ENCODE data around the gene STAT6.
"Not testable (repeated sequence)": the region's sequence is repeated elsewhere in the genome, so short reads cannot be mapped to it uniquely, and the experiment has no call there.

The STAT6 gene

GRCh38 chr12:57087010-57087690, 24.0 kb downstream of the STAT6 start:
- Mint-ChIP-seq H3K4me3 (peak overlapping the region; percentile 83), H3K27me3 (no peaks in the 10 kb centered on the region), H3K27ac (peak overlapping the region; percentile 94), H3K9me3 (no peaks in the 10 kb centered on the region), H3K4me1 (peaks cover 56% of the 10 kb centered on the region), H3K36me3 (peaks cover 17% of the 10 kb centered on the region)
- peak; percentile 91 for DNase-seq
- CTCF ChIA-PET, result interaction anchor here (0.9 to 2.9 kb wide), 7 partner anchors 8 to 673 kb away, joined by 3 to 19 read pairs (median 6); partner anchors contain the start of genes NEMP1 and STAT6

GRCh38 chr12:57086493-57087009, 24.6 kb downstream of the STAT6 start:
- DNase-seq, result peak; percentile 55
- CTCF ChIA-PET, result interaction anchor here (1.4 to 2.9 kb wide), 4 partner anchors 10 to 25 kb away, joined by 4 to 19 read pairs (median 6); partner anchors contain the start of gene STAT6
- peaks cover 54% of the 10 kb centered on the region for H3K4me1 Mint-ChIP-seq
- peaks cover 16% of the 10 kb centered on the region for H3K36me3 Mint-ChIP-seq
- H3K27me3 Mint-ChIP-seq, result no peaks in the 10 kb centered on the region
- H3K4me3 Mint-ChIP-seq, result peak overlapping the region; percentile 83
- no peaks in the 10 kb centered on the region for H3K9me3 Mint-ChIP-seq
- peak overlapping the region; percentile 94 for H3K27ac Mint-ChIP-seq

- Mint-ChIP-seq H3K4me3 (peak overlapping the region; percentile 83), H3K4me1 (peaks cover 51% of the 10 kb centered on the region), H3K36me3 (peaks cover 12% of the 10 kb centered on the region), H3K27ac (peak overlapping the region; percentile 94), H3K9me3 (no peaks in the 10 kb centered on the region), H3K27me3 (no peaks in the 10 kb centered on the region)
- CTCF ChIA-PET, result interaction anchor here (1.4 to 2.9 kb wide), 4 partner anchors 10 to 25 kb away, joined by 4 to 19 read pairs (median 6); partner anchors contain the start of gene STAT6
- DNase-seq, result peak; percentile 49
Observed at GRCh38 chr12:57085999-57086492, 25.1 kb downstream of the STAT6 start.

- Mint-ChIP-seq H3K27me3 (no peaks in the 10 kb centered on the region), H3K9me3 (no peaks in the 10 kb centered on the region), H3K36me3 (peaks cover 10% of the 10 kb centered on the region), H3K27ac (no peak overlapping the region), H3K4me1 (peaks cover 42% of the 10 kb centered on the region), H3K4me3 (no peak overlapping the region)
- CTCF ChIA-PET, result interaction anchor here (2.1 to 2.9 kb wide), 2 partner anchors 12 to 75 kb away, joined by 6 to 12 read pairs; partner anchors contain the start of gene ZBTB39
- DNase-seq, result no peak
Observed at GRCh38 chr12:57080855-57081254, 30.3 kb downstream of the STAT6 start.

- Mint-ChIP-seq H3K9me3 (no peaks in the 10 kb centered on the region), H3K27me3 (no peaks in the 10 kb centered on the region), H3K4me3 (peak overlapping the region; percentile 79), H3K4me1 (peaks cover 32% of the 10 kb centered on the region), H3K36me3 (peaks cover 7% of the 10 kb centered on the region), H3K27ac (peak overlapping the region; percentile 97)
- CTCF ChIA-PET, result interaction anchor here (0.7 to 3.3 kb wide), 6 partner anchors 9 to 161 kb away, joined by 3 to 29 read pairs (median 10); partner anchors contain the start of genes NAB2 and STAT6
- DNase-seq, result no peak
Observed at GRCh38 chr12:57079821-57080220, 31.3 kb downstream of the STAT6 start.

- H3K9me3 Mint-ChIP-seq, result no peaks in the 10 kb centered on the region
- peaks cover 9% of the 10 kb centered on the region for H3K36me3 Mint-ChIP-seq
- peak within 1 kb of the TSS; percentile 97 for H3K27ac Mint-ChIP-seq
- peak; percentile 98 for DNase-seq
- no peaks in the 10 kb centered on the region for H3K27me3 Mint-ChIP-seq
- CTCF ChIA-PET, result interaction anchor here (0.6 to 3.3 kb wide), 11 partner anchors 10 to 162 kb away, joined by 3 to 29 read pairs (median 5); partner anchors contain the start of genes NAB2 and STAT6
- H3K4me1 Mint-ChIP-seq, result peaks cover 36% of the 10 kb centered on the region
- H3K4me3 Mint-ChIP-seq, result peak within 1 kb of the TSS; percentile 79
Observed at GRCh38 chr12:57078519-57079404, 32.4 kb downstream of the STAT6 start, which contains the start of gene NEMP1. NEMP1 (minus strand) TSS chr12:57078791; CDS start chr12:57078745, 46 bp downstream.

GRCh38 chr12:57073566-57074450, 37.4 kb downstream of the STAT6 start:
- Mint-ChIP-seq H3K36me3 (peaks cover 36% of the 10 kb centered on the region), H3K4me1 (peaks cover 48% of the 10 kb centered on the region)
- not testable (repeated sequence) for H3K4me3 Mint-ChIP-seq, DNase-seq, H3K27me3 Mint-ChIP-seq, H3K9me3 Mint-ChIP-seq, H3K27ac Mint-ChIP-seq
- CTCF ChIA-PET, result interaction anchor here (1.4 to 8.2 kb wide), 5 partner anchors 18 to 48 kb away, joined by 3 to 116 read pairs (median 4); partner anchors contain the start of gene STAT6

- peaks cover 49% of the 10 kb centered on the region for H3K4me1 Mint-ChIP-seq
- no peak overlapping the region for H3K4me3 Mint-ChIP-seq
- no peak for DNase-seq
- CTCF ChIA-PET, result interaction anchor here (0.8 to 8.2 kb wide), 7 partner anchors 10 to 92 kb away, joined by 3 to 116 read pairs (median 4); partner anchors contain the start of gene STAT6
- peaks cover 37% of the 10 kb centered on the region for H3K36me3 Mint-ChIP-seq
- no peaks in the 10 kb centered on the region for H3K9me3 Mint-ChIP-seq
- H3K27ac Mint-ChIP-seq, result no peak overlapping the region
- no peaks in the 10 kb centered on the region for H3K27me3 Mint-ChIP-seq
Observed at GRCh38 chr12:57072661-57073060, 38.5 kb downstream of the STAT6 start.

- H3K27ac Mint-ChIP-seq, result peak overlapping the region; percentile 88
- CTCF ChIA-PET, result interaction anchor here (0.6 to 8.2 kb wide), 30 partner anchors 9 to 160 kb away, joined by 3 to 116 read pairs (median 5); partner anchors contain the start of genes LRP1, NEMP1, SHMT2 and STAT6
- H3K27me3 Mint-ChIP-seq, result no peaks in the 10 kb centered on the region
- H3K4me3 Mint-ChIP-seq, result no peak overlapping the region
- peaks cover 48% of the 10 kb centered on the region for H3K36me3 Mint-ChIP-seq
- H3K4me1 Mint-ChIP-seq, result peaks cover 49% of the 10 kb centered on the region
- peak; percentile 74 for DNase-seq
- H3K9me3 Mint-ChIP-seq, result no peaks in the 10 kb centered on the region
Observed at GRCh38 chr12:57069523-57069922, 41.6 kb downstream of the STAT6 start.

- DNase-seq, result no peak
- Mint-ChIP-seq H3K4me1 (peaks cover 57% of the 10 kb centered on the region), H3K27me3 (no peaks in the 10 kb centered on the region), H3K4me3 (no peak overlapping the region), H3K36me3 (peaks cover 52% of the 10 kb centered on the region), H3K9me3 (no peaks in the 10 kb centered on the region), H3K27ac (peak overlapping the region; percentile 47)
- CTCF ChIA-PET, result interaction anchor here (0.9 to 9.4 kb wide), 8 partner anchors 10 to 55 kb away, joined by 3 to 147 read pairs (median 6); partner anchors contain the start of gene STAT6
Observed at GRCh38 chr12:57066245-57066644, 44.9 kb downstream of the STAT6 start.

GRCh38 chr12:57063991-57064685, 47.0 kb downstream of the STAT6 start:
- CTCF ChIA-PET, result interaction anchor here (1.0 to 9.4 kb wide), 10 partner anchors 12 to 63 kb away, joined by 3 to 147 read pairs (median 12); partner anchors contain the start of genes MYO1A and STAT6
- peak overlapping the region; percentile 97 for H3K27ac Mint-ChIP-seq
- no peaks in the 10 kb centered on the region for H3K27me3 Mint-ChIP-seq
- peak overlapping the region; percentile 67 for H3K4me3 Mint-ChIP-seq
- no peaks in the 10 kb centered on the region for H3K9me3 Mint-ChIP-seq
- peak; percentile 72 for DNase-seq
- H3K4me1 Mint-ChIP-seq, result peaks cover 39% of the 10 kb centered on the region
- peaks cover 50% of the 10 kb centered on the region for H3K36me3 Mint-ChIP-seq

- Mint-ChIP-seq H3K4me1 (peaks cover 9% of the 10 kb centered on the region), H3K9me3 (peaks cover 2% of the 10 kb centered on the region), H3K36me3 (peaks cover 59% of the 10 kb centered on the region), H3K27ac (no peak overlapping the region), H3K4me3 (no peak overlapping the region), H3K27me3 (no peaks in the 10 kb centered on the region)
- no peak for DNase-seq
- CTCF ChIA-PET, result interaction anchor here (1.1 to 9.4 kb wide), 6 partner anchors 9 to 54 kb away, joined by 3 to 147 read pairs (median 18); partner anchors contain the start of gene MYO1A
Observed at GRCh38 chr12:57058454-57058853, 52.7 kb downstream of the STAT6 start.

Data from activated naive CD4-positive, alpha-beta T cell treated with anti-CD3 and anti-CD28 coated beads, Interleukin-2, amount 10 ng/mL, durations not matched to agents 7 days and 5 days (primary cell).